SK-N-SH (cell line): ENCODE data around the gene SPTAN1.

Experiments used
- EP300 ChIP-seq, 2 experiments: IDR thresholded peaks; 2 replicates each; pipeline versions ENCODE4 v1.4.0 to v1.6.1; 2012; ENCODE audit warnings: borderline replicate concordance in 1 of 2, low read depth in 1 of 2, low read length in 1 of 2
- EZH2phosphoT487 ChIP-seq: fragments of 200-600 bp; sonication (generic); IDR thresholded peaks from 2 replicates; pipeline ENCODE4 v1.6.1; 2017; ENCODE audit warnings: low read depth, mixed run types, mild to moderate bottlenecking, antibody characterized with exemption, moderate library complexity, borderline replicate concordance
- GATA2 ChIP-seq: sonication (generic); formaldehyde crosslinking; IDR thresholded peaks from 2 replicates; pipeline ENCODE4 v1.5.0; 2020; ENCODE audit warnings: mild to moderate bottlenecking, missing genetic modification reagents
- NRF1 ChIP-seq: IDR thresholded peaks from 2 replicates; pipeline ENCODE4 v1.6.1; 2012; ENCODE audit warnings: low read depth, mild to moderate bottlenecking, low read length
- POLR2AphosphoS5 ChIP-seq: IDR thresholded peaks from 2 replicates; pipeline ENCODE4 v1.6.1; 2012; ENCODE audit warnings: low read depth, low read length
- RCOR1 ChIP-seq: fragments of 150-350 bp; IDR thresholded peaks from 2 replicates; pipeline ENCODE4 v1.6.1; 2017; ENCODE audit warnings: antibody characterized with exemption, low read length
- TCF12 ChIP-seq: IDR thresholded peaks from 2 replicates; pipeline ENCODE4 v1.4.0; 2012
- TEAD4 ChIP-seq: IDR thresholded peaks from 2 replicates; pipeline ENCODE4 v1.4.0; 2012; ENCODE audit warnings: mild to moderate bottlenecking, borderline replicate concordance; ENCODE audit not compliant: insufficient read depth
- TF ChIP-seq, protein P1 (sequence below): fragments of 200-600 bp; sonication (generic); IDR thresholded peaks from 2 replicates; pipeline ENCODE4 v1.6.1; 2017; ENCODE audit warnings: antibody characterized with exemption, mild to moderate bottlenecking, moderate library complexity
- TF ChIP-seq, protein P2 (sequence below): fragments of 150-350 bp; IDR thresholded peaks from 2 replicates; pipeline ENCODE4 v1.6.1; 2017; ENCODE audit warnings: antibody characterized with exemption, low read length, low read depth, borderline replicate concordance
- TF ChIP-seq, protein P3 (sequence below): IDR thresholded peaks from 2 replicates; pipeline ENCODE4 v1.4.0; 2012; ENCODE audit warnings: low read depth

DNA sequence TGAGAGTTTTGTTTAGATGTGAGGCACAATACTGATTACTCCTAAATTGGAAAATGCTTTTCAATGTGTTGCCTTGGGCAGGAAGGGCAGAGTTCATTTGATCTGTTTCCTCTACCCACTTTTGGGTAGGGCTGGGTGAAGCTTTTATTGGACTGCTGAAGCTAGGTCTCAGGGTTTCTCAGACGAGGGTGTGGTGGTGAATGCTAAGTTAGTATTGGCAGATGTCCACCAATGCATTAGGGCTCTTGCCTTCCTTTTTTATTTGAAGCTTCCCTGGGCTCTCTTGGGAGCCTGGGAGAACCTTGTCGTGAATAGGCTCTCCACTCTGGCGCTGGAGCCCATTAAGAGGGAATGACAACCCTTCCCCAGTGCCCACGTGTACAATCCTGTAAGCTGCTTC, 23.1 kb downstream of the SPTAN1 start:
- no peak for TF ChIP-seq POLR2AphosphoS5
- no peak for TF ChIP-seq EZH2phosphoT487
- TF ChIP-seq, protein P1, sequence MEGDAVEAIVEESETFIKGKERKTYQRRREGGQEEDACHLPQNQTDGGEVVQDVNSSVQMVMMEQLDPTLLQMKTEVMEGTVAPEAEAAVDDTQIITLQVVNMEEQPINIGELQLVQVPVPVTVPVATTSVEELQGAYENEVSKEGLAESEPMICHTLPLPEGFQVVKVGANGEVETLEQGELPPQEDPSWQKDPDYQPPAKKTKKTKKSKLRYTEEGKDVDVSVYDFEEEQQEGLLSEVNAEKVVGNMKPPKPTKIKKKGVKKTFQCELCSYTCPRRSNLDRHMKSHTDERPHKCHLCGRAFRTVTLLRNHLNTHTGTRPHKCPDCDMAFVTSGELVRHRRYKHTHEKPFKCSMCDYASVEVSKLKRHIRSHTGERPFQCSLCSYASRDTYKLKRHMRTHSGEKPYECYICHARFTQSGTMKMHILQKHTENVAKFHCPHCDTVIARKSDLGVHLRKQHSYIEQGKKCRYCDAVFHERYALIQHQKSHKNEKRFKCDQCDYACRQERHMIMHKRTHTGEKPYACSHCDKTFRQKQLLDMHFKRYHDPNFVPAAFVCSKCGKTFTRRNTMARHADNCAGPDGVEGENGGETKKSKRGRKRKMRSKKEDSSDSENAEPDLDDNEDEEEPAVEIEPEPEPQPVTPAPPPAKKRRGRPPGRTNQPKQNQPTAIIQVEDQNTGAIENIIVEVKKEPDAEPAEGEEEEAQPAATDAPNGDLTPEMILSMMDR: no peak
- TF ChIP-seq, protein P2, sequence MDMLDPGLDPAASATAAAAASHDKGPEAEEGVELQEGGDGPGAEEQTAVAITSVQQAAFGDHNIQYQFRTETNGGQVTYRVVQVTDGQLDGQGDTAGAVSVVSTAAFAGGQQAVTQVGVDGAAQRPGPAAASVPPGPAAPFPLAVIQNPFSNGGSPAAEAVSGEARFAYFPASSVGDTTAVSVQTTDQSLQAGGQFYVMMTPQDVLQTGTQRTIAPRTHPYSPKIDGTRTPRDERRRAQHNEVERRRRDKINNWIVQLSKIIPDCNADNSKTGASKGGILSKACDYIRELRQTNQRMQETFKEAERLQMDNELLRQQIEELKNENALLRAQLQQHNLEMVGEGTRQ: no peak
- TF ChIP-seq, protein P3, sequence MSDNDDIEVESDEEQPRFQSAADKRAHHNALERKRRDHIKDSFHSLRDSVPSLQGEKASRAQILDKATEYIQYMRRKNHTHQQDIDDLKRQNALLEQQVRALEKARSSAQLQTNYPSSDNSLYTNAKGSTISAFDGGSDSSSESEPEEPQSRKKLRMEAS: no peak
- no peak for TF ChIP-seq TCF12
- TF ChIP-seq RCOR1: no peak
- no peak for TF ChIP-seq NRF1
- TF ChIP-seq EP300 (IDR thresholded peaks at IDR 0.05; ENCODE audit: borderline replicate concordance in 1 of 2, low read depth in 1 of 2, low read length in 1 of 2): no peak
- no peak for TF ChIP-seq GATA2 (CRISPR knock-in tag)
- no peak for TF ChIP-seq TEAD4
